Type B pancreatic cell (in vitro differentiated cells): Measurements from ENCODE around the gene RAPGEF4. TPM values are rescaled to one million over a fixed set of nuclear protein-coding genes. Genes with fewer than 3 reads are reported as not detected.

ENCODE experiments used
- DNase-seq: peaks from one replicate; pipeline ENCODE4 v3.0.0; 2021; ENCODE audit warnings: mixed read lengths; ENCODE audit not compliant: unreplicated experiment; ENCODE audit errors: extremely low spot score
- H3K27ac Mint-ChIP-seq: 2 replicates; pipeline ENCODE4 v1.8.0; 2021; ENCODE audit warnings: mild to moderate bottlenecking, mixed read lengths
- H3K27me3 Mint-ChIP-seq: 2 replicates; pipeline ENCODE4 v1.8.0; 2021; ENCODE audit warnings: mixed read lengths
- H3K36me3 Mint-ChIP-seq: 2 replicates; pipeline ENCODE4 v1.8.0; 2021; ENCODE audit warnings: mixed read lengths
- H3K4me1 Mint-ChIP-seq: one replicate; pipeline ENCODE4 v1.8.0; 2021; ENCODE audit warnings: mixed read lengths; ENCODE audit not compliant: unreplicated experiment
- H3K4me3 Mint-ChIP-seq: 2 replicates; pipeline ENCODE4 v1.8.0; 2021; ENCODE audit warnings: mild to moderate bottlenecking, mixed read lengths
- H3K9me3 Mint-ChIP-seq: 2 replicates; pipeline ENCODE4 v1.8.0; 2021; ENCODE audit warnings: mixed read lengths
- total RNA-seq: library from RNA; stranded (reverse); gene quantifications from 2 replicates; pipeline ENCODE4 v1.2.1, GENCODE V29; 2021; ENCODE audit warnings: low replicate concordance
- TF ChIP-seq, protein P1 (sequence below): fragments of 200-600 bp; sonication (generic); conservative IDR thresholded peaks from 2 replicates; pipeline ENCODE4 v1.5.0; 2021; ENCODE audit warnings: antibody characterized with exemption, mild to moderate bottlenecking

Gene RAPGEF4
- total RNA-seq, 1 donor from 2014 or later = 4.3 TPM

DNA sequence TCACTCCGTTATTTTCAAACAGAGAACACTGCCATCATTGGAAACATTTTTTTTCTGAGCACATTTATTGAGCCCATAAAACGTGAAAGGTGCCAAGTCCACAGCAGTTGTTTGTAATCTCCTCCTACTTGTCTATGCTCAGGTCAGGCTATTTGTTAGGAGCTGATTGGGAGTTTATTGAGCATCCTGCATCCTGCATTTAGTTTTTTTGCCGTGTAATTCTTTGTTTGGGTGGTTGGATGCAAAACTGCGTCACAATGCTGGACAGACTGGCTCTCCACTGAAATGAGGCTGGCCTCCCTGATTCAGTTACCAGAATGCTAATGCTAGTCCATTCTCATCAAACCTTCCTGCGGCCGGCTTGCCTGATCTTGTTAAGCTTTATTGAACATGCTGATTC, 71.4 kb downstream of the RAPGEF4 start:
- TF ChIP-seq, protein P1, sequence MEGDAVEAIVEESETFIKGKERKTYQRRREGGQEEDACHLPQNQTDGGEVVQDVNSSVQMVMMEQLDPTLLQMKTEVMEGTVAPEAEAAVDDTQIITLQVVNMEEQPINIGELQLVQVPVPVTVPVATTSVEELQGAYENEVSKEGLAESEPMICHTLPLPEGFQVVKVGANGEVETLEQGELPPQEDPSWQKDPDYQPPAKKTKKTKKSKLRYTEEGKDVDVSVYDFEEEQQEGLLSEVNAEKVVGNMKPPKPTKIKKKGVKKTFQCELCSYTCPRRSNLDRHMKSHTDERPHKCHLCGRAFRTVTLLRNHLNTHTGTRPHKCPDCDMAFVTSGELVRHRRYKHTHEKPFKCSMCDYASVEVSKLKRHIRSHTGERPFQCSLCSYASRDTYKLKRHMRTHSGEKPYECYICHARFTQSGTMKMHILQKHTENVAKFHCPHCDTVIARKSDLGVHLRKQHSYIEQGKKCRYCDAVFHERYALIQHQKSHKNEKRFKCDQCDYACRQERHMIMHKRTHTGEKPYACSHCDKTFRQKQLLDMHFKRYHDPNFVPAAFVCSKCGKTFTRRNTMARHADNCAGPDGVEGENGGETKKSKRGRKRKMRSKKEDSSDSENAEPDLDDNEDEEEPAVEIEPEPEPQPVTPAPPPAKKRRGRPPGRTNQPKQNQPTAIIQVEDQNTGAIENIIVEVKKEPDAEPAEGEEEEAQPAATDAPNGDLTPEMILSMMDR = no peak
- H3K27me3 Mint-ChIP-seq = peaks cover 2% of the 10 kb centered on the region
- no peak overlapping the region for H3K4me3 Mint-ChIP-seq
- peaks cover 8% of the 10 kb centered on the region for H3K36me3 Mint-ChIP-seq
- peaks cover 9% of the 10 kb centered on the region for H3K4me1 Mint-ChIP-seq
- H3K9me3 Mint-ChIP-seq = peaks cover 6% of the 10 kb centered on the region
- H3K27ac Mint-ChIP-seq = peak overlapping the region; percentile 21
- no peak for DNase-seq

DNA sequence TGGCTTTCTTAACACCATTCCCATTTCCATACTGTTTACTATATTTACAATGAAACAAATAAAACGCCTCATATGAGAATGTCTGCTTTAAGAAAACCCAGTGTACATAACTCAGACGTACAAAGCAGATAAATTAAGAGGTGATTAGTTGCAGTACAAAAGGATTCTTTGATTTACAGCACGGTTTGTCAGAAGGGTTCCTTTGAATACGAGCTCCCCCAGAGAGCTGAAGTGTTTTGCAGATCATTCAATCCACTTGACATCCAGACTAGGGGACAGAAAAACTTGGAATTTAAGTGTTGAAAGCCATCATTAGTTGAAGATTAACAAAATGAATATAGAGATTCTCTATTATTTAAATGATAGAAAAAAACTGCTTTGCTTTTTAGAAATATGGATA, 72.5 kb downstream of the RAPGEF4 start:
- no peak overlapping the region for H3K4me3 Mint-ChIP-seq
- no peaks in the 10 kb centered on the region for H3K9me3 Mint-ChIP-seq
- peaks cover 9% of the 10 kb centered on the region for H3K4me1 Mint-ChIP-seq
- TF ChIP-seq, protein P1 = no peak
- H3K36me3 Mint-ChIP-seq = no peaks in the 10 kb centered on the region
- no peak for DNase-seq
- H3K27ac Mint-ChIP-seq = no peak overlapping the region
- peaks cover 2% of the 10 kb centered on the region for H3K27me3 Mint-ChIP-seq

DNA sequence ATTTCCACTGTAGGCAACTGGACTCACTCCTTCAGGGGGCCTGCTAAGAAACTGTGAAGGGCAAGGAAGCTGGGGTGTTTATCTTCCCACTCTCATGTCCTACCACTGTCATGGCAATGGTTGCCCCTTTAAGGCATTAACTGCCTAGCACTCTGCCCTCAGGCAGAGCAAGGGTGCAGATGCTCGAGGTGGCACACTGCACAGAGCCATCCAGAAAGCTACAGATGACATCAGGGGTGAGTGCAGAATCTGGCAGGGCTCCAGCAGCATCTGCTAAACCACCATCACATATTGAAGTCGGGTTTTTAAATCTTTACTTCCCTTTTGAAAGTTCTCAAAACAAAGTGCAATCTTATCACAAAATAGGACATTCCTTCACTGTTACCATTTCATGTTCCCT, 75.4 kb downstream of the RAPGEF4 start:
- H3K9me3 Mint-ChIP-seq = no peaks in the 10 kb centered on the region
- H3K4me1 Mint-ChIP-seq = peaks cover 9% of the 10 kb centered on the region
- TF ChIP-seq, protein P1 = no peak
- peaks cover 2% of the 10 kb centered on the region for H3K27me3 Mint-ChIP-seq
- no peak overlapping the region for H3K4me3 Mint-ChIP-seq
- H3K27ac Mint-ChIP-seq = no peak overlapping the region
- no peak for DNase-seq
- no peaks in the 10 kb centered on the region for H3K36me3 Mint-ChIP-seq

DNA sequence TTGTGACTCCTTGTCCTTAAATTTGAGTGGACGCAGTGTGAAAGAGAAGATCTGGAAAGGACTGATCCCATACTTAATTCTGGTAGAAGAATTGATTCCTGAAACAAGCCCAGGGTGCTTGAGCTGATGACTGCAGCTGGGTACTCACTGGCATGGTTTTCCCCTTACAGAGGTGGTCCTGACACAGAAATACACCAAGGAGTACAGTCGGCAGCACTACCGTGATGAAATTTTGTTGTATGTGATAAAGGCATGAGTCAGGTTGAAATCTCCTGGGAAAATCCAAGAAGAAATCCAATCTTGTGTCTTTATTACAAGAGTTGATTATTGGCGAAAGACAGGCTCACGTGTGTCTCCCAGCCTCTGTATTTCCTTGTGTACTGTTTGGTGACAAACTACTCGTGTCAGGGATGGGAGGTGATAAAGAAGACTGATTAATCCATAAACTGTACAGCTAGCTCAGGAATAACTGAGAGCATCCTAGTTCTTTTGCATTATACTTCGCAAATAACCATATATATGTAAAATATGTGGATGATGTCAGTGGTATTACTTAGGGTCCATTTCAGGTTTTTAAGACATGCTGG, 76.6 kb downstream of the RAPGEF4 start:
- H3K4me3 Mint-ChIP-seq = no peak overlapping the region
- DNase-seq = no peak
- no peaks in the 10 kb centered on the region for H3K4me1 Mint-ChIP-seq
- H3K27ac Mint-ChIP-seq = no peak overlapping the region
- TF ChIP-seq, protein P1 = no peak
- peaks cover 2% of the 10 kb centered on the region for H3K27me3 Mint-ChIP-seq
- H3K36me3 Mint-ChIP-seq = no peaks in the 10 kb centered on the region
- H3K9me3 Mint-ChIP-seq = no peaks in the 10 kb centered on the region

DNA sequence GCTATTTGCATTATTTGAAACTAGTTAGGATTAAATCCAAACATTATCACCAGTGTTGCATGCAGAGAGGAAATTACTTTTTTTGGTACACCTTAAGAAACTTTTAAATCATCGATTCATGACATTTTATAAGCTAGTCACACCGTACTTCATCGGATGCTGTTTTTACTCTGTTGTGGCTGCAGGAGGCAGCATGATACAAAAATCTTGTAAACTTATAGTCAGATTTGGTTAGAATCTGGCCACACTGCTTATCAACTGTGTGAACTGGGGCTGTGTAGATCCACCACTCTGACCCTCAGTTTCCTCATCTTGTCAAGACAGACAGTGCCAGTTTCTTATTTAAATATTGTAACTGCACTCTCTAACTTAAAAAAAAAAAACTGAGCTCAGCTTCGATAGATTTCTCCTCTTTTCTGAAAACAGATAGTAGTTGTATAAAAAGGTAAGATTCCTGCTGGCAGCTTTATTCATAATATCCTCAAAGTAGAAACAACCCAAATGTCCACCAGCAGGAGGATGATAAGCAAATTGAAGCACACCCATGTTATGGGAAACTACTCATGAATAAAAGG, 77.8 kb downstream of the RAPGEF4 start:
- DNase-seq = no peak
- Mint-ChIP-seq H3K36me3 (no peaks in the 10 kb centered on the region), H3K27ac (no peak overlapping the region), H3K9me3 (no peaks in the 10 kb centered on the region), H3K27me3 (peaks cover 2% of the 10 kb centered on the region), H3K4me3 (no peak overlapping the region), H3K4me1 (no peaks in the 10 kb centered on the region)
- TF ChIP-seq, protein P1 = peak; percentile 66
